HepG2 (cell line): ENCODE data around the gene BCL6. TPM values are rescaled to one million over a fixed set of nuclear protein-coding genes. Genes with fewer than 3 reads are reported as not detected.
A peak's percentile ranks its signal among the peaks of the same experiment; 100 is the strongest.

Source experiments
- CREM ChIP-seq, 2 experiments: sonication (generic) in 1 of 2; formaldehyde crosslinking in 1 of 2; IDR thresholded peaks; 2 replicates each; pipeline versions ENCODE4 v1.4.0 to v1.6.1; 2016 to 2020; ENCODE audit warnings: antibody characterized with exemption in 1 of 2, mild to moderate bottlenecking in 1 of 2, missing genetic modification reagents in 1 of 2
- FOXA3 ChIP-seq: IDR thresholded peaks from 2 replicates; pipeline ENCODE4 v1.6.1; 2016; ENCODE audit warnings: missing genetic modification reagents, missing compliant biosample characterization
- HIC2 ChIP-seq: sonication (generic); formaldehyde crosslinking; IDR thresholded peaks from 2 replicates; pipeline ENCODE4 v1.9.0; 2022; ENCODE audit warnings: low read depth, missing genetic modification reagents
- HMG20A ChIP-seq: IDR thresholded peaks from 2 replicates; pipeline ENCODE4 v1.6.1; 2016; ENCODE audit warnings: borderline replicate concordance
- HNRNPLL ChIP-seq: fragments of 200-400 bp; formaldehyde crosslinking; IDR thresholded peaks from 2 replicates; pipeline ENCODE4 v1.6.1; 2017; ENCODE audit warnings: mild to moderate bottlenecking, low read depth, low read length; ENCODE audit not compliant: poor library complexity, severe bottlenecking
- KDM6A ChIP-seq: IDR thresholded peaks from 2 replicates; pipeline ENCODE4 v1.6.1; 2016; ENCODE audit warnings: low read depth
- NFKBIZ ChIP-seq: IDR thresholded peaks from 2 replicates; pipeline ENCODE4 v1.6.1; 2018; ENCODE audit warnings: missing genetic modification reagents, missing compliant biosample characterization
- SP5 ChIP-seq: IDR thresholded peaks from 2 replicates; pipeline ENCODE4 v1.6.1; 2016; ENCODE audit warnings: low read depth, borderline replicate concordance
- TAF15 ChIP-seq: fragments of 200-400 bp; formaldehyde crosslinking; IDR thresholded peaks from one replicate; pipeline ENCODE4 v1.6.1; 2018; ENCODE audit warnings: mild to moderate bottlenecking, low read depth, low read length; ENCODE audit not compliant: poor library complexity, severe bottlenecking
- YEATS4 ChIP-seq: sonication (generic); formaldehyde crosslinking; IDR thresholded peaks from 2 replicates; pipeline ENCODE4 v1.4.0; 2020; ENCODE audit warnings: missing genetic modification reagents, borderline replicate concordance
- ZBTB1 ChIP-seq: sonication (generic); formaldehyde crosslinking; IDR thresholded peaks from 2 replicates; pipeline ENCODE4 v1.4.0; 2020; ENCODE audit warnings: missing genetic modification reagents, borderline replicate concordance
- ZBTB14 ChIP-seq: sonication (generic); formaldehyde crosslinking; IDR thresholded peaks from 2 replicates; pipeline ENCODE4 v1.4.0; 2020; ENCODE audit warnings: missing genetic modification reagents
- ZBTB44 ChIP-seq: sonication (generic); formaldehyde crosslinking; IDR thresholded peaks from 2 replicates; pipeline ENCODE4 v1.4.0; 2020; ENCODE audit warnings: missing genetic modification reagents
- ZFP91 ChIP-seq: sonication (generic); formaldehyde crosslinking; IDR thresholded peaks from 2 replicates; pipeline ENCODE4 v1.9.0; 2022; ENCODE audit warnings: missing genetic modification reagents, mild to moderate bottlenecking, borderline replicate concordance
- ZMAT3 ChIP-seq: sonication (generic); formaldehyde crosslinking; conservative IDR thresholded peaks from 2 replicates; pipeline ENCODE4 v1.7.0; 2021; ENCODE audit warnings: missing genetic modification reagents
- ZMYM2 ChIP-seq: sonication (generic); formaldehyde crosslinking; IDR thresholded peaks from 2 replicates; pipeline ENCODE4 v1.8.0; 2022; ENCODE audit warnings: mild to moderate bottlenecking, missing genetic modification reagents
- ZNF350 ChIP-seq: sonication (generic); formaldehyde crosslinking; IDR thresholded peaks from 2 replicates; pipeline ENCODE4 v1.4.0; 2020; ENCODE audit warnings: mild to moderate bottlenecking, low read depth, missing genetic modification reagents, borderline replicate concordance
- ZNF552 ChIP-seq: sonication (generic); formaldehyde crosslinking; IDR thresholded peaks from 2 replicates; pipeline ENCODE4 v1.9.0; 2022; ENCODE audit warnings: missing genetic modification reagents, mild to moderate bottlenecking, borderline replicate concordance
- ZNF691 ChIP-seq: sonication (generic); formaldehyde crosslinking; IDR thresholded peaks from 2 replicates; pipeline ENCODE4 v1.4.0; 2020; ENCODE audit warnings: missing genetic modification reagents, low read depth, mild to moderate bottlenecking, borderline replicate concordance
- polyA plus RNA-seq, 8 experiments: library from polyadenylated mRNA; depleted of rRNA in 3 of 8; stranded (reverse) in 7 of 8; unstranded in 1 of 8; fragments of >200 nt; fragmentation: Illumina TruSeq in 4 of 8; extraction: Trizol in 4 of 8; gene quantifications; 2 replicates each; pipeline versions ENCODE4 v1.2.1 to v1.2.3, GENCODE V29; 2011 to 2016; ENCODE audit warnings: low read depth in 4 of 8, missing spikeins in 1 of 8, mixed read lengths in 1 of 8; ENCODE audit not compliant: insufficient read depth in 1 of 8
- total RNA-seq, 5 experiments: library from RNA; depleted of rRNA; stranded (reverse); fragments of >200 nt; fragmentation: Illumina TruSeq; extraction: Trizol; gene quantifications; 2 replicates each; pipeline ENCODE4 v1.2.3, GENCODE V29; 2016; ENCODE audit warnings: low read depth in 1 of 5

Gene BCL6
- total and polyA plus RNA-seq, 2 of the 13 experiments (the other 11 are each of a cell fraction or from before 2014, with no cell fraction given): 21.2 to 53.7 TPM

GRCh38 chr3:187745201-187746058 lies at the start of gene BCL6 (continued):
- TF ChIP-seq TAF15 (peak; percentile 59), HIC2 (no peak), ZNF552 (peak; percentile 58; the same call in 1 of the 2 replicates), HMG20A (CRISPR knock-in tag) (peak; percentile 66; the same call in 1 of the 2 replicates), ZBTB1 (CRISPR knock-in tag) (no peak), SP5 (CRISPR knock-in tag) (0 out of 2 replicates have a peak, but pooled peaks have one; percentile 26), ZNF350 (CRISPR knock-in tag) (peak; percentile 79), ZMYM2 (0 out of 2 replicates have a peak, but pooled peaks have one; percentile 15), ZNF691 (CRISPR knock-in tag) (0 out of 2 replicates have a peak, but pooled peaks have one; percentile 18), CREM (IDR thresholded peaks at IDR 0.05) (peak; percentile 91), CREM (CRISPR knock-in tag; IDR thresholded peaks at IDR 0.05) (0 out of 2 replicates have a peak, but pooled peaks have one; percentile 38), ZFP91 (CRISPR knock-in tag) (peak; percentile 14; the same call in 1 of the 2 replicates), HNRNPLL (peak; percentile 70), FOXA3 (CRISPR knock-in tag) (peak; percentile 80), ZBTB14 (CRISPR knock-in tag) (no peak), KDM6A (CRISPR knock-in tag) (no peak), ZMAT3 (CRISPR knock-in tag) (peak; percentile 78; the same call in 1 of the 2 replicates), NFKBIZ (CRISPR knock-in tag) (peak; percentile 82), ZBTB44 (CRISPR knock-in tag) (no peak), YEATS4 (CRISPR knock-in tag) (peak; percentile 63)
